ENCODE results near the gene HLTF. TPM values are rescaled to one million over a fixed set of nuclear protein-coding genes. Genes with fewer than 3 reads are reported as not detected.

The HLTF gene
- total and polyA plus RNA-seq, 2 donors (not counting 1 experiment from before 2014, with no cell fraction given), result 3.3 to 22.9 TPM

DNA sequence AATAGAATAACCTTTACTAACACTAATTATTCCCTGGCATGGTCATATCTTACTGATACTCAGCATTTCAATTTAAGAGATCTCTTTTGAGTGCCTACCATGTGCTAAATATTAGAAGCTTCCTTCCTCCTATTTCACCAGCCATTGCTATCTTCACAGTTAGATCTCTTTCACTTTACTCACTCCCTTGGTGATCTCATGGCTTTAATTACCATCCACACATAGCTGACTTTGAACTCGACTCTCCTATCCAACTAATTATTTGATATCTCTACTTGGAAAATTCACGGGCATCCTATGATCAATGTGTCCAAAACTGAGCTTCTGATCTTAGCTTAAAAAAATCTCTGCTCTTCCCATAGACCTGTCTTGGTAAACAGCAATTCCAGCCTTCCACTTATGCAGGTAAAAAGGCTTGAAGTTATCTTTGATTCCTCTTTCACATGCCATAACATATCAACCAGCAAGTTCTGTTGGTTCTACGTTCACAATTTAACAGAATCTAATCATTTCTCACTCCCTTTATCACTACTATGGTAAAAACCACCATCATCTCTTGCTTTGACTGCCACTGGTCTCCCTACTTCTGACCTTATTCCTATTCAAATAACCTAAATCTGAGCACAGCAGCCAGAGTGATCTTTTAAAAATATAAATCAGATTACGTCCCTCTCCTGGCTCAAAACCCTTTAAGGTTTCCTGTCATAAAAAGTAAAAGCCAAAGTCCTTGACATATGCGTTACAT lies 41.8 kb downstream of the HLTF start:
- H3K9ac ChIP-seq (ENCODE audit: low read length), result no peak overlapping the region
- CTCF ChIA-PET, result no interaction called here
- no peak overlapping the region for H3K27ac Mint-ChIP-seq
- H3K9me3 ChIP-seq (ENCODE audit: control extremely low read depth in 1 of 3, control insufficient read depth in 2 of 3, insufficient read depth in 1 of 3, low read length in 2 of 3), result no peaks in the 10 kb centered on the region
- H3K27me3 Mint-ChIP-seq, result no peaks in the 10 kb centered on the region
- TF ChIP-seq, protein P1, sequence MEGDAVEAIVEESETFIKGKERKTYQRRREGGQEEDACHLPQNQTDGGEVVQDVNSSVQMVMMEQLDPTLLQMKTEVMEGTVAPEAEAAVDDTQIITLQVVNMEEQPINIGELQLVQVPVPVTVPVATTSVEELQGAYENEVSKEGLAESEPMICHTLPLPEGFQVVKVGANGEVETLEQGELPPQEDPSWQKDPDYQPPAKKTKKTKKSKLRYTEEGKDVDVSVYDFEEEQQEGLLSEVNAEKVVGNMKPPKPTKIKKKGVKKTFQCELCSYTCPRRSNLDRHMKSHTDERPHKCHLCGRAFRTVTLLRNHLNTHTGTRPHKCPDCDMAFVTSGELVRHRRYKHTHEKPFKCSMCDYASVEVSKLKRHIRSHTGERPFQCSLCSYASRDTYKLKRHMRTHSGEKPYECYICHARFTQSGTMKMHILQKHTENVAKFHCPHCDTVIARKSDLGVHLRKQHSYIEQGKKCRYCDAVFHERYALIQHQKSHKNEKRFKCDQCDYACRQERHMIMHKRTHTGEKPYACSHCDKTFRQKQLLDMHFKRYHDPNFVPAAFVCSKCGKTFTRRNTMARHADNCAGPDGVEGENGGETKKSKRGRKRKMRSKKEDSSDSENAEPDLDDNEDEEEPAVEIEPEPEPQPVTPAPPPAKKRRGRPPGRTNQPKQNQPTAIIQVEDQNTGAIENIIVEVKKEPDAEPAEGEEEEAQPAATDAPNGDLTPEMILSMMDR (IDR thresholded peaks at IDR 0.05), result no peak
- no peak for TF ChIP-seq EZH2 (IDR thresholded peaks at IDR 0.05; ENCODE audit: borderline replicate concordance, insufficient read depth, low read depth, low read length, poor library complexity, severe bottlenecking)
- no peak overlapping the region for H3K4me2 ChIP-seq (replicated peaks; ENCODE audit: low read depth, low read length, poor library complexity, severe bottlenecking)
- H3K4me1 Mint-ChIP-seq, result peaks cover 4% of the 10 kb centered on the region
- H3K4me3 Mint-ChIP-seq, result no peak overlapping the region
- H3K4me3 ChIP-seq (ENCODE audit: control extremely low read depth in 1 of 5, extremely low read depth in 1 of 5, insufficient read depth in 1 of 5, low read depth in 2 of 5, low read length in 4 of 5), result no peak overlapping the region
- no peaks in the 10 kb centered on the region for H3K27me3 ChIP-seq (replicated peaks in 1 of 4; ENCODE audit: control extremely low read depth in 1 of 4, control insufficient read depth in 3 of 4, insufficient read depth in 4 of 4, low read length in 3 of 4)
- no peak for DNase-seq
- no peak overlapping the region for H3K27ac ChIP-seq (ENCODE audit: low read length in 2 of 2)
- H3K9me3 Mint-ChIP-seq (ENCODE audit: insufficient read depth), result no peaks in the 10 kb centered on the region
- H3K79me2 ChIP-seq (ENCODE audit: control insufficient read depth, insufficient read depth, low read length), result no peaks in the 10 kb centered on the region
- no peaks in the 10 kb centered on the region for H3K4me1 ChIP-seq (ENCODE audit: control insufficient read depth in 2 of 2, insufficient read depth in 2 of 2, low read length in 2 of 2)
- intact Hi-C loops (cut with micrococcal nuclease), result no loop called here
- peaks cover 6 to 22% of the 10 kb centered on the region in 2 experiments for H3K36me3 ChIP-seq (replicated peaks in 1 of 2; ENCODE audit: control extremely low read depth in 1 of 2, control insufficient read depth in 1 of 2, extremely low read depth in 1 of 2, insufficient read depth in 2 of 2, low read length in 1 of 2)
- no peaks in the 10 kb centered on the region for H4K20me1 ChIP-seq (ENCODE audit: control insufficient read depth, insufficient read depth, low read length, poor library complexity, severe bottlenecking)
- POLR2A ChIA-PET, result no interaction called here
- no peak overlapping the region for H2AFZ ChIP-seq (ENCODE audit: insufficient read depth, low read depth, low read length, poor library complexity, severe bottlenecking)
- WGBS (ENCODE audit: insufficient coverage), result 93% methylated on average over 5 of the region's 5 CpGs
- ATAC-seq (ENCODE audit: low read depth), result no peak

DNA sequence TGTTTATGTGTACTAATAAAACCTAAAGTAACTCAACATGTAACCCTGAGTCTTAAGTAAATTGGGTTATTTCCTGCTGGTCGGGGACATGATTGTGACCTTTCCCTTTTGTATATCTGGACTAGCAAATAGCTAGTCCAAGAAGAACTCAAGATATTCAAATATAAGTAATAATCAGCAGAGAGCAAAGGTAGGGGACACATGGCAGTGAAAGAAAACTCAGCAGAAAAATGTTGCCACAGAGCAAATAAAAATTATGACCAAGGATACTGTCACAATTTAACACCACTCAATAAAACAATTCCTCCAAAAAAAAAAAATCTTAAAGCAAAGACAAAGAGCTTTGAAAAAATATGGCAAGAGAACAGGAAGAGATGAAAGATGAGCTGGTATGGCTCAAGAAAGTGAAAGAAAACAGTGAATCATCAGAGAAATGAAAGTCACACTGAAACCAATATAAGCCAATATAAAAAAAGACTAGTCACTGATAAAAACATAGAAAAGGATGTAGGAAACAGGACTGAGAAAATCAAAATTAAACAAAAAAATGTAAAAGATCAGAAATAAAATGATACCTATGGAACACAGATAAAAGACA lies 43.4 kb downstream of the HLTF start:
- ChIA-PET CTCF (no interaction called here), POLR2A (no interaction called here)
- H3K27ac Mint-ChIP-seq, result no peak overlapping the region
- Histone ChIP-seq H3K79me2 (ENCODE audit: control insufficient read depth, insufficient read depth, low read length) (no peaks in the 10 kb centered on the region), H2AFZ (ENCODE audit: insufficient read depth, low read depth, low read length, poor library complexity, severe bottlenecking) (no peak overlapping the region), H3K27me3 (replicated peaks in 1 of 4; ENCODE audit: control extremely low read depth in 1 of 4, control insufficient read depth in 3 of 4, insufficient read depth in 4 of 4, low read length in 3 of 4) (no peaks in the 10 kb centered on the region), H4K20me1 (ENCODE audit: control insufficient read depth, insufficient read depth, low read length, poor library complexity, severe bottlenecking) (no peaks in the 10 kb centered on the region), H3K4me2 (replicated peaks; ENCODE audit: low read depth, low read length, poor library complexity, severe bottlenecking) (no peak overlapping the region), H3K9me3 (ENCODE audit: control extremely low read depth in 1 of 3, control insufficient read depth in 2 of 3, insufficient read depth in 1 of 3, low read length in 2 of 3) (no peaks in the 10 kb centered on the region), H3K4me3 (ENCODE audit: control extremely low read depth in 1 of 5, extremely low read depth in 1 of 5, insufficient read depth in 1 of 5, low read depth in 2 of 5, low read length in 4 of 5) (no peak overlapping the region), H3K4me1 (ENCODE audit: control insufficient read depth in 2 of 2, insufficient read depth in 2 of 2, low read length in 2 of 2) (no peaks in the 10 kb centered on the region), H3K9ac (ENCODE audit: low read length) (no peak overlapping the region), H3K36me3 (replicated peaks in 1 of 2; ENCODE audit: control extremely low read depth in 1 of 2, control insufficient read depth in 1 of 2, extremely low read depth in 1 of 2, insufficient read depth in 2 of 2, low read length in 1 of 2) (peaks cover 3 to 27% of the 10 kb centered on the region in 2 experiments), H3K27ac (ENCODE audit: low read length in 2 of 2) (no peak overlapping the region)
- TF ChIP-seq EZH2 (IDR thresholded peaks at IDR 0.05; ENCODE audit: borderline replicate concordance, insufficient read depth, low read depth, low read length, poor library complexity, severe bottlenecking), result no peak
- TF ChIP-seq, protein P1 (IDR thresholded peaks at IDR 0.05), result no peak
- H3K9me3 Mint-ChIP-seq (ENCODE audit: insufficient read depth), result no peaks in the 10 kb centered on the region
- no CpG with 5 or more reads among the region's 1 CpG for WGBS (ENCODE audit: insufficient coverage)
- H3K4me1 Mint-ChIP-seq, result peaks cover 4% of the 10 kb centered on the region
- intact Hi-C loops (cut with micrococcal nuclease), result no loop called here
- DNase-seq (no peak), ATAC-seq (ENCODE audit: low read depth) (no peak)
- H3K27me3 Mint-ChIP-seq, result no peaks in the 10 kb centered on the region
- no peak overlapping the region for H3K4me3 Mint-ChIP-seq
